ENCODE measurements around the gene FRAT2. TPM values are rescaled to one million over a fixed set of nuclear protein-coding genes. Genes with fewer than 3 reads are reported as not detected.

Gene FRAT2
- total RNA-seq, 1 donor from 2014 or later = 11.4 TPM

DNA sequence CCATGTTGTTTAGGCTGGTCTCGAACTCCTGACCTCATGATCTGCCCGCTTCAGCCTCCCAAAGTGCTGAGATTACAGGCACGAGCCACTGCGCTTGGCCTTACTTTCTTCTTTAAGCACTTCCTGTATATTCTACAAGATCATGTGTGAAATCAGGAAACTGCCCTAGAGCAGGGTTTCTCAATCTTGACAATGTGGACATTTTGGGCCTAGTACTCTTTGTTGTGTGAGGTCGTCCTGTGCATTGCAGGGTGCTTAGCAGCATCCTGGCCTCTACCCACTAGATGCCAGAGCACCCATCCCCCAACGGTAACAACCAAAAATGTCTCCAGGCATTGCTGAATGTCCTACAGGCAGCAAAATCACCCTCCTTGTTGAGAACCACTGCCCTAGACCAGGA, 41.9 kb upstream of the FRAT2 start:
- H3K4me3 ChIP-seq (ENCODE audit: low read depth, low read length) = no peak overlapping the region
- DNase-seq (ENCODE audit: low read depth) = no peak
- TF ChIP-seq, protein P1, sequence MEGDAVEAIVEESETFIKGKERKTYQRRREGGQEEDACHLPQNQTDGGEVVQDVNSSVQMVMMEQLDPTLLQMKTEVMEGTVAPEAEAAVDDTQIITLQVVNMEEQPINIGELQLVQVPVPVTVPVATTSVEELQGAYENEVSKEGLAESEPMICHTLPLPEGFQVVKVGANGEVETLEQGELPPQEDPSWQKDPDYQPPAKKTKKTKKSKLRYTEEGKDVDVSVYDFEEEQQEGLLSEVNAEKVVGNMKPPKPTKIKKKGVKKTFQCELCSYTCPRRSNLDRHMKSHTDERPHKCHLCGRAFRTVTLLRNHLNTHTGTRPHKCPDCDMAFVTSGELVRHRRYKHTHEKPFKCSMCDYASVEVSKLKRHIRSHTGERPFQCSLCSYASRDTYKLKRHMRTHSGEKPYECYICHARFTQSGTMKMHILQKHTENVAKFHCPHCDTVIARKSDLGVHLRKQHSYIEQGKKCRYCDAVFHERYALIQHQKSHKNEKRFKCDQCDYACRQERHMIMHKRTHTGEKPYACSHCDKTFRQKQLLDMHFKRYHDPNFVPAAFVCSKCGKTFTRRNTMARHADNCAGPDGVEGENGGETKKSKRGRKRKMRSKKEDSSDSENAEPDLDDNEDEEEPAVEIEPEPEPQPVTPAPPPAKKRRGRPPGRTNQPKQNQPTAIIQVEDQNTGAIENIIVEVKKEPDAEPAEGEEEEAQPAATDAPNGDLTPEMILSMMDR (conservative IDR thresholded peaks at IDR 0.05; ENCODE audit: low read depth, low read length) = no peak

DNA sequence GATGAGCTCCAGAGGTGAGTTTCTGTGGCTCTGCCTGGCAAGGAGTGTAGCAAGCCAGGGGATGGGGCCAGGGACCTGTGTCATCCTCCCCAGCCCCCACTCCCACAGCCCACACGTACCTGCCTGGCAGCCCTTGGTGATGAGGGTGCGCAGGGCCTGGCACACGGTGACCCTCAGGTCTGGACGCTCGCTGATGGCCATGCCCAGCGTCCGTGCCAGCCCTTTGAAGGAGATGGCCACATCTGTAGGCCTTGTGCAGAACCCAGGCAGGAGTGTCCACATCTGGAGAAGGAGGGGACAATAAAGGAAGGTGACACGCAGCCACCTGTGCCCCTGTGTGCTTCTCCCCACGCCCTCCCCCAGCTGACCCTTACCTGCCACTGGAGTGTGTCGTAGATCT, 38.9 kb upstream of the FRAT2 start:
- TF ChIP-seq, protein P1 (conservative IDR thresholded peaks at IDR 0.05; ENCODE audit: low read depth, low read length) = no peak
- no peak for DNase-seq (ENCODE audit: low read depth)
- H3K4me3 ChIP-seq (ENCODE audit: low read depth, low read length) = no peak overlapping the region

DNA sequence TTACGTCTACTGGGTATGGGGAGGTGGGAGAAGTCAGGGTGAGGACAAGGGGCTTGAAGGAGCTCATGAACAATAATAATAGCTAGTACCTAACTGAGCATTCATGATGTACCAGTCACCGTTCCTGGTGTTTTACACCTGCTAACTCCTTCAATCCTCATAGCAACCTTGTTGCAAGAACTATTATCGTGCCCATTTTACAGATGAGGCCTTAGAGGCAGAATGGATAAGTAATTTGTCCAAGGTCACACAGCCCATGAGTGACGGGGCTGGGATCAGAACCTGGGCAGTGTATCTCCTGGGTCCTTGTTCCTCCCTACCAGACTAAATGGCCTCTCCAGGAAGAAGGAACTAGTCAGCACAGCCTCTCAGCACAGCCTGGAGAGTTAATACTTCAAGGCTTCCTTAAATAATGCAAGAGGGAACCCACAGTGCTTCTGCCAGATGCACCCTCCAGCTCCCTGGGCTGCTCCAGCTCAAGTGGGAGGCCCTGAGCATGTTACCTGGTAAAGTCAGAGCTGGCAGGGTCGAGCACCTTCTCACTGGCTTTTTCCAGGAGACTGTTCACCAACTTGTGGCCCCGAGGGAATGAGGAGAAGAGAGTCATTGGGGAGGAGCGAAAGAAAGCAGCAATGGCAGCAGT, 37.8 kb upstream of the FRAT2 start:
- no peak for DNase-seq (ENCODE audit: low read depth)
- H3K4me3 ChIP-seq (ENCODE audit: low read depth, low read length) = no peak overlapping the region
- TF ChIP-seq, protein P1 (conservative IDR thresholded peaks at IDR 0.05; ENCODE audit: low read depth, low read length) = no peak

DNA sequence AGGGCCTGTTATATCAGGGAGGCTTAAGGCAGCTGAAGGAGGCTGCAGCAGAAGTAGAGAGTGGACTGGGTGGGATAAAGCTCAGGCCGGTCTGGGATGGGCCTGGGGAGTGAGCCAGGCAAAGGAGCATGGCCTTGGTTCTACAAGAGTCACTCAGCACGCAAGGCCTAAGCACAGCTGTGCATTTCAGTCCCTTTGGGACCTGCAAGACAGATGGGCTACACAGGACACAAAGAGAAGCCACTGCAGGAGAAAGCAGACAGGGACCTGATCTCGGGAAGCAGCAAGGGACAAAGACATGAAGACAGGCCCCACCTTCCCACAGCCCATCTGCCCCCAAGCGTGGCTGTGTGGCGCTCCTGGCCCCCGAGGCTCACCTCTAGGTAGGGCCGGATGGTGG, 37.2 kb upstream of the FRAT2 start:
- no peak overlapping the region for H3K4me3 ChIP-seq (ENCODE audit: low read depth, low read length)
- TF ChIP-seq, protein P1 (conservative IDR thresholded peaks at IDR 0.05; ENCODE audit: low read depth, low read length) = no peak
- no peak for DNase-seq (ENCODE audit: low read depth)

DNA sequence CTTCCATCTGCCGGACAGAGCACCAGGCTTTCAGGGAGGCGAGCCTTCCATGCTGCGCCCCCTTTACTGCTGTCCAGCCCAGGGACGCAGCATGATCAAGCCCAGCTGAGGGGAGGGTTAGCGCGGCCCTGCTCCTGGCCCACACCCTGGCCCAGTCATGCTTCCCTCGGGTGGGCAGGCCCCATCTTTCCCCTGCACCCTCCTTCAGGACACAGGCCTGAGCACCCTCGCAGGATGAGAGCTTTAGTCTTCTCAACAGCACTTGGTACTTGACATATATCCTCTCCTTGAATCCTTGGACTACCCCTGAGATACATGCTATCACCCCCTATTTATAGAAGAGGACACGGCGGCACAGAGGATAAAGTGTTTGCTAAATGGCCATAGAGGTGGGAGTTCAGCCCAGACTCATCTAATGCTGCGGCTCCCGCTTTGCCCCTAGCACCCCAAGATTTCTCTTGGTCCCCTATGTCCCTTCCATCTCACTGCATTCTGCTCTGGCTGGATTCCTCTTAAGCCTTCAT, 32.7 kb upstream of the FRAT2 start:
- TF ChIP-seq, protein P1 (conservative IDR thresholded peaks at IDR 0.05; ENCODE audit: low read depth, low read length) = no peak
- DNase-seq (ENCODE audit: low read depth) = no peak
- no peak overlapping the region for H3K4me3 ChIP-seq (ENCODE audit: low read depth, low read length)

DNA sequence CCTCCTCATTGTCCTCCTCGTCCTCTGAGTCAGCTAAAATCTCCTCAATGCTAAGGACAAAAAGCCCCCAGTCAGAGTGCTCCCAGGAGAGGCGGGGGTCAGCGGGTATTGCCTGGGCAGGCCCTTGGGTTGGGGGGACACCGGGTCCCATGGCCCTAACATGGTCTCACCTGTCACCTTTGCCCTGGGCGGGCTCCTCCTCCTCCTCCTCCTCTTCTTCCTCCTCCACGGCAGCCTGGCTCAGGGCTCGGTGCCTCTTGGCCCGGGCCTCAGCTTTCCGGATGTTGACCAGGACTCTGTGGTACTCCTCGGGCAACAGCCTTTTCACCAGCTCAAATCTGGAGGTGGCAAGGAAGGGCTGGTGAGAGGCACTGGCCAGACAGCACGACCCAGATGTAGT, 32.0 kb upstream of the FRAT2 start:
- TF ChIP-seq, protein P1 (conservative IDR thresholded peaks at IDR 0.05; ENCODE audit: low read depth, low read length) = no peak
- H3K4me3 ChIP-seq (ENCODE audit: low read depth, low read length) = no peak overlapping the region
- DNase-seq (ENCODE audit: low read depth) = no peak

DNA sequence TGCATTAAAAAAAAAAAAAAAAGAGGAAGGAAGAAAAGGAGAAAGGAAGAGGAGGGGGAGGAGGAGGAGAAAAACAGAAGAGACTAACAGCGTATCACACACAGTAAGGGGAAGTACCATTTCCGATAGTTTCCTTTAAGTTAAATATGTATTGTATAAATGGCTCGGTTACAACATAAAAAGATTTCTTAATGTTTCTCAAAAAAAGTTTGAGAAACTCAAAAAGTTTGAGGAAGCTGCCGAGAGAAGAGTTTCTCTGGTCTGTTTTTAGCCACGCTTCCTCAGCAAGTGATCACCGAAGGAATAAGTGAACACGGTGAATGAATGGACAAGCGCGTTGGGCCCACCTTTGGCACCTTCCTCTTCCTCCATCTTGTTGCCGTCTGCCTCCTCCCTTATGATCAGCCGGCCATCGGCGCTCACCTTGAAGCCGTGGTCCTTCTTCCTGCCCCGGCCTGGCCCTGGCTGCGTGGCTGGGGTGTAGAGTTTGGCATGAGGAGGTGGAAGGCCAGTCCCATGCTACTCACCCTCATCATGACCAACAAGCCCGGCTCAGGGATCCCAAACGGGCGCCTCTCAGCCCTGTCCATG, 31.3 kb upstream of the FRAT2 start:
- TF ChIP-seq, protein P1 (conservative IDR thresholded peaks at IDR 0.05; ENCODE audit: low read depth, low read length) = no peak
- no peak for DNase-seq (ENCODE audit: low read depth)
- no peak overlapping the region for H3K4me3 ChIP-seq (ENCODE audit: low read depth, low read length)
